Measurements from ENCODE around the gene LGR5.

LGR5 gene

GRCh38 chr12:71405884-71406283 is 33.7 kb upstream of the LGR5 start:
- no peak for TF ChIP-seq CTCF (conservative IDR thresholded peaks at IDR 0.05; ENCODE audit: low read length)
- no peak overlapping the region for H3K4me3 ChIP-seq (ENCODE audit: low read length)
- no peak for DNase-seq (ENCODE audit: low read depth)

- no peak for DNase-seq (ENCODE audit: low read depth)
- no peak for TF ChIP-seq CTCF (conservative IDR thresholded peaks at IDR 0.05; ENCODE audit: low read length)
- H3K4me3 ChIP-seq (ENCODE audit: low read length), result no peak overlapping the region
These were observed 31.9 kb upstream of the LGR5 start for GRCh38 chr12:71407732-71408131.

- DNase-seq (ENCODE audit: low read depth), result no peak
- TF ChIP-seq CTCF (conservative IDR thresholded peaks at IDR 0.05; ENCODE audit: low read length), result no peak
- no peak overlapping the region for H3K4me3 ChIP-seq (ENCODE audit: low read length)
These were observed 28.8 kb upstream of the LGR5 start for GRCh38 chr12:71410844-71411243.

- no peak overlapping the region for H3K4me3 ChIP-seq (ENCODE audit: low read length)
- no peak for DNase-seq (ENCODE audit: low read depth)
These were observed 28.0 kb upstream of the LGR5 start for GRCh38 chr12:71411635-71412034.

GRCh38 chr12:71415336-71416231 is 24.0 kb upstream of the LGR5 start:
- peak; percentile 96 for TF ChIP-seq CTCF (conservative IDR thresholded peaks at IDR 0.05; ENCODE audit: low read length)
- DNase-seq (ENCODE audit: low read depth), result peak; percentile 57
- H3K4me3 ChIP-seq (ENCODE audit: low read length), result no peak overlapping the region

More at GRCh38 chr12:71411635-71412034, 28.0 kb upstream of the LGR5 start:
- no peak for TF ChIP-seq CTCF (conservative IDR thresholded peaks at IDR 0.05; ENCODE audit: low read length)

GRCh38 chr12:71417181-71417580 is 22.4 kb upstream of the LGR5 start:
- no peak for DNase-seq (ENCODE audit: low read depth)
- H3K4me3 ChIP-seq (ENCODE audit: low read length), result no peak overlapping the region
- TF ChIP-seq CTCF (conservative IDR thresholded peaks at IDR 0.05; ENCODE audit: low read length), result no peak

GRCh38 chr12:71420775-71421406 is 18.7 kb upstream of the LGR5 start:
- no peak for TF ChIP-seq CTCF (conservative IDR thresholded peaks at IDR 0.05; ENCODE audit: low read length)
- no peak overlapping the region for H3K4me3 ChIP-seq (ENCODE audit: low read length)
- no peak for DNase-seq (ENCODE audit: low read depth)

Measured in AG10803 (cell line).